Calu3 (cell line): ENCODE results near the gene RETREG3. TPM values are rescaled to one million over a fixed set of nuclear protein-coding genes. Genes with fewer than 3 reads are reported as not detected.

ENCODE experiments used
- BruUV-seq: library from RNA; stranded (reverse); fragments of 400-500 nt; replicated peaks from 2 replicates; lab custom pipeline; 2021; lab: Mats Ljungman, UMichigan
- CTCF ChIA-PET: fragments of 300-600 bp; sonication (Branson Sonifier 250); formaldehyde crosslinking; loops from one replicate; lab custom pipeline; 2022; ENCODE audit warnings: antibody characterized with exemption; lab: Charles Lee
- DNase-seq: peaks from one replicate; pipeline ENCODE4 v3.0.0; 2022
- H3K27ac Mint-ChIP-seq: one replicate; pipeline ENCODE4 v1.8.0; 2022; ENCODE audit warnings: mixed read lengths; ENCODE audit not compliant: unreplicated experiment
- H3K27me3 Mint-ChIP-seq: one replicate; pipeline ENCODE4 v1.8.0; 2022; ENCODE audit warnings: mixed read lengths; ENCODE audit not compliant: unreplicated experiment
- H3K36me3 Mint-ChIP-seq: one replicate; pipeline ENCODE4 v1.8.0; 2022; ENCODE audit warnings: mild to moderate bottlenecking, moderate library complexity, mixed read lengths; ENCODE audit not compliant: insufficient read depth, unreplicated experiment
- H3K4me1 Mint-ChIP-seq: one replicate; pipeline ENCODE4 v1.8.0; 2022; ENCODE audit warnings: mild to moderate bottlenecking, low read depth, mixed read lengths; ENCODE audit not compliant: unreplicated experiment
- H3K4me3 Mint-ChIP-seq: one replicate; pipeline ENCODE4 v1.8.0; 2022; ENCODE audit warnings: mild to moderate bottlenecking, low read depth, moderate library complexity, mixed read lengths; ENCODE audit not compliant: unreplicated experiment
- H3K9me3 Mint-ChIP-seq: one replicate; pipeline ENCODE4 v1.8.0; 2022; ENCODE audit warnings: low read depth, mixed read lengths; ENCODE audit not compliant: unreplicated experiment
- intact Hi-C: fragments of 100-400 bp; cut with micrococcal nuclease; formaldehyde crosslinking; loops from one replicate; pipeline ENCODE4 v1.10.0; 2022; ENCODE audit not compliant: unreplicated experiment
- total RNA-seq: library from RNA; stranded (reverse); gene quantifications from 2 replicates; pipeline ENCODE4 v1.2.3, GENCODE V29; 2022
- TF ChIP-seq, protein P1 (sequence below): fragments of 200-600 bp; IDR thresholded peaks from one replicate; pipeline ENCODE4 v1.8.0; 2022; ENCODE audit warnings: antibody characterized with exemption; ENCODE audit not compliant: unreplicated experiment

RETREG3 gene
- total RNA-seq, 1 experiment from 2014 or later = 71.2 TPM

DNA sequence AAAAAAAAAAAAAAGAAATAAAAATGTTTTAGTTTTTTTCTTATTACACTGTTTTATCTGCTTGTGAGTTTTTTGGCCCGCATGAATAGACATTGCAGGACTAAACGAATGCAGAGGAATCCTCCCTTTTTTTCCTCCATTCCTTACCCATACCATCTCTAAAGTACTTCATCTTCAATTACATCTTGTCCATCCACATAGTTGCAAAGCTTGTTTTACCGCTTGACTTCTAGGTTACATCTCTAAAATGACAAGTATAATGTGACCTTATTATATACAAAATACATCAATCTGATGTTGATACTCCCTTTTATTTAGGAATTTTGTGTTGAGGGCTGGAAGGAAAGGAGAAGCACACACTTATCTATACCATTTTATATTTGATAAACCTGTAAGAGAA, 12.8 kb downstream of the RETREG3 start:
- Mint-ChIP-seq H3K36me3 (peaks cover 20% of the 10 kb centered on the region), H3K4me1 (no peaks in the 10 kb centered on the region), H3K9me3 (no peaks in the 10 kb centered on the region), H3K4me3 (no peak overlapping the region), H3K27me3 (no peaks in the 10 kb centered on the region), H3K27ac (peak overlapping the region; percentile 38)
- intact Hi-C loops = no loop called here
- CTCF ChIA-PET = interaction anchor here (1.0 kb wide), 1 partner anchor 13 kb away, joined by 8 read pairs; the partner anchor contains the start of genes RETREG3 and TUBG1
- no TSS peak for BruUV-seq
- no peak for DNase-seq
- TF ChIP-seq, protein P1, sequence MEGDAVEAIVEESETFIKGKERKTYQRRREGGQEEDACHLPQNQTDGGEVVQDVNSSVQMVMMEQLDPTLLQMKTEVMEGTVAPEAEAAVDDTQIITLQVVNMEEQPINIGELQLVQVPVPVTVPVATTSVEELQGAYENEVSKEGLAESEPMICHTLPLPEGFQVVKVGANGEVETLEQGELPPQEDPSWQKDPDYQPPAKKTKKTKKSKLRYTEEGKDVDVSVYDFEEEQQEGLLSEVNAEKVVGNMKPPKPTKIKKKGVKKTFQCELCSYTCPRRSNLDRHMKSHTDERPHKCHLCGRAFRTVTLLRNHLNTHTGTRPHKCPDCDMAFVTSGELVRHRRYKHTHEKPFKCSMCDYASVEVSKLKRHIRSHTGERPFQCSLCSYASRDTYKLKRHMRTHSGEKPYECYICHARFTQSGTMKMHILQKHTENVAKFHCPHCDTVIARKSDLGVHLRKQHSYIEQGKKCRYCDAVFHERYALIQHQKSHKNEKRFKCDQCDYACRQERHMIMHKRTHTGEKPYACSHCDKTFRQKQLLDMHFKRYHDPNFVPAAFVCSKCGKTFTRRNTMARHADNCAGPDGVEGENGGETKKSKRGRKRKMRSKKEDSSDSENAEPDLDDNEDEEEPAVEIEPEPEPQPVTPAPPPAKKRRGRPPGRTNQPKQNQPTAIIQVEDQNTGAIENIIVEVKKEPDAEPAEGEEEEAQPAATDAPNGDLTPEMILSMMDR = no peak

DNA sequence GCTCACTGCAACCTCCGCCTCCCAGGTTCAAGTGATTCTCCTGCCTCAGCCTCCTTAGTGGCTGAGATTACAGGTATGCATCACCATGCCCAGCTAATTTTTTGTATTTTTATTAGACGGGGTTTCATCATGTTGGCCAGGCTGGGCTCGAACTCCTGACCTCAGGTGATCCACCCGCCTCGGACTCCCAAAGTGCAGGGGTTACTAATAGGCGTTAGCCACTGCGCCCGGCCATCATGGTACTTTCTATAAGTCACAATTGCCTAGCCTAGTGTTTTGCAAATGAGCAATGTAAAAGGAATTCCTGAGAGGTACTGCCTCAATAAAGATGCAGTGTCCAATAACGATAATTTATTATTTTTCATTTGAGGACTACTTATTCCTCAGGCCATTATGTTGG, 17.8 kb downstream of the RETREG3 start:
- Mint-ChIP-seq H3K9me3 (no peaks in the 10 kb centered on the region), H3K4me1 (no peaks in the 10 kb centered on the region), H3K36me3 (peaks cover 33% of the 10 kb centered on the region), H3K27ac (no peak overlapping the region), H3K4me3 (no peak overlapping the region), H3K27me3 (no peaks in the 10 kb centered on the region)
- DNase-seq = no peak
- TF ChIP-seq, protein P1 = no peak
- BruUV-seq = no TSS peak
- CTCF ChIA-PET = interaction anchor here (0.6 to 0.7 kb wide), 2 partner anchors 57 to 150 kb away, joined by 3 to 5 read pairs; no protein-coding TSS in a partner anchor
- intact Hi-C loops = no loop called here

DNA sequence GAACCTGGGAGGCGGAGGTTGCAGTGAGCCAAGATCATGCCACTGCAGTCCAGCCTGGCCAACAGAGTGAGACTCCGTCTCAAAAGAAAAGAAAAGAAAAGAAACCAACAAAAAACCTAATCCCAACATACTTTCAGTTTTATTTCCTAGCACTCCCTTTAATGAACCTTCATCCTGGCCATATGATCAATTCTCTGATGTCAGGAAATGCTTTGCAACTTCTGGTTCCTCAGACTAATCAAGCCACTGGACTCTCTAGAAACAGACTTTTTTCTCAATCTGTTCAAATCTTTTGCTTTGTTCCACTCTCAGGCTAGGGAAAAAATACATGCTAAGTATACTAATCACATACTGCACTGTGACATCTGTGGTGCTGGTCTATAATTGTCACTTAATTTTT, 18.3 kb downstream of the RETREG3 start:
- no peak for DNase-seq
- intact Hi-C loops = no loop called here
- no peak overlapping the region for H3K4me3 Mint-ChIP-seq
- no TSS peak for BruUV-seq
- H3K27ac Mint-ChIP-seq = no peak overlapping the region
- H3K27me3 Mint-ChIP-seq = no peaks in the 10 kb centered on the region
- peaks cover 30% of the 10 kb centered on the region for H3K36me3 Mint-ChIP-seq
- TF ChIP-seq, protein P1 = no peak
- H3K4me1 Mint-ChIP-seq = no peaks in the 10 kb centered on the region
- H3K9me3 Mint-ChIP-seq = no peaks in the 10 kb centered on the region
- CTCF ChIA-PET = interaction anchor here (0.6 to 0.7 kb wide), 2 partner anchors 56 to 149 kb away, joined by 3 to 5 read pairs; no protein-coding TSS in a partner anchor

DNA sequence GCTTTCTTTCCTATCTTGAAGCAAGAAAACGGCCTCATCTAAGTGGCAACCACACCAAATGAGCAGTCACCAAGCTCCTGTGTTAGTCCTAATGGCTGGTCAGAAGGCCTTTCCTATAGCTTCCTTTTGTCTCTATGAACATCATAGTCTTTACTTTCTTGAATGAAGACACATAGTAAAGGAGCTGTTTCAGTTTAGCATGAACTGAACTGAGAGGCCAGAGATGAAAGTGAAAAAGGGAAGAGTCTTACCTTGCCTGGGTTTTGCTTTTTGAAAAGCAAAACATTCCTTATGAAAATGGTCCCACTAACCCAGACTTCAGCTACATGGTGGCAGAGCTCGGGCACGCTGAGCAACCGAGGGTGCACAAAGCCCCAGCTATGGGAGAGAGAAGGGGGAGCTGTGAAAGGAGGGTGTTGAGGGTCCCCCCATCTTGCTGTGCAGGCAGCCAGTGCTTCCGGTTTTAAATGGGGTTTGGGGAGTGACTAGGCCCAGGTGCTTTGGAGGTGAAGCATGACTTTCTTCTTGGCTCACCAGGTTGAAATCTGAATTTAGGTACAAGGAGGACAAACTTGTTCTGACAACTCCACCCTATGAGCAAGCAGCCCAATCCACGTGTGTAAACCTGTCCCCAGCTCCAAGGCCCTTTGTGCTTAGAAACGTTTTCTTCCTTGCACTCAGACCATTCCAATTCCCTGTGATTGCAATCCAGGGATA, 22.5 kb downstream of the RETREG3 start:
- intact Hi-C loops = no loop called here
- Mint-ChIP-seq H3K27ac (no peak overlapping the region), H3K9me3 (no peaks in the 10 kb centered on the region), H3K36me3 (peaks cover 55% of the 10 kb centered on the region), H3K4me3 (no peak overlapping the region), H3K4me1 (no peaks in the 10 kb centered on the region), H3K27me3 (no peaks in the 10 kb centered on the region)
- BruUV-seq = no TSS peak
- TF ChIP-seq, protein P1 = no peak
- DNase-seq = no peak
- CTCF ChIA-PET = no interaction called here
